Ishikawa (cell line): Measurements from ENCODE around the gene SYCN.

Experiments used
- CEBPB ChIP-seq: IDR thresholded peaks from 2 replicates; pipeline ENCODE4 v1.6.1; 2012
- CREB1 ChIP-seq: IDR thresholded peaks from 2 replicates; pipeline ENCODE4 v1.6.1; 2012; ENCODE audit warnings: low read depth
- EGR1 ChIP-seq: IDR thresholded peaks from 2 replicates; pipeline ENCODE4 v1.6.1; 2012
- EP300 ChIP-seq: IDR thresholded peaks from 2 replicates; pipeline ENCODE4 v1.6.1; 2012; ENCODE audit warnings: borderline replicate concordance
- FOXM1 ChIP-seq: IDR thresholded peaks from 2 replicates; pipeline ENCODE4 v1.6.1; 2012; ENCODE audit warnings: low read depth, borderline replicate concordance
- NFIC ChIP-seq: IDR thresholded peaks from 2 replicates; pipeline ENCODE4 v1.6.1; 2012
- RAD21 ChIP-seq: IDR thresholded peaks from 2 replicates; pipeline ENCODE4 v1.6.1; 2012; ENCODE audit warnings: low read depth
- TAF1 ChIP-seq: IDR thresholded peaks from 2 replicates; pipeline ENCODE4 v1.6.1; 2012; ENCODE audit warnings: low read depth, mild to moderate bottlenecking
- TCF12 ChIP-seq: IDR thresholded peaks from 2 replicates; pipeline ENCODE4 v1.6.1; 2012; ENCODE audit warnings: low read depth
- TEAD4 ChIP-seq: IDR thresholded peaks from 2 replicates; pipeline ENCODE4 v1.6.1; 2012
- YY1 ChIP-seq: IDR thresholded peaks from 2 replicates; pipeline ENCODE4 v1.6.1; 2012; ENCODE audit warnings: low read depth
- ZBTB7A ChIP-seq: IDR thresholded peaks from 2 replicates; pipeline ENCODE4 v1.6.1; 2012; ENCODE audit warnings: low read depth
- TF ChIP-seq, protein P1 (sequence below): IDR thresholded peaks from 2 replicates; pipeline ENCODE4 v1.6.1; 2012
- TF ChIP-seq, protein P2 (sequence below): IDR thresholded peaks from 2 replicates; pipeline ENCODE4 v1.6.1; 2012
- TF ChIP-seq, protein P3 (sequence below): IDR thresholded peaks from 2 replicates; pipeline ENCODE4 v1.6.1; 2012; ENCODE audit warnings: low read depth, mild to moderate bottlenecking

Gene SYCN

DNA sequence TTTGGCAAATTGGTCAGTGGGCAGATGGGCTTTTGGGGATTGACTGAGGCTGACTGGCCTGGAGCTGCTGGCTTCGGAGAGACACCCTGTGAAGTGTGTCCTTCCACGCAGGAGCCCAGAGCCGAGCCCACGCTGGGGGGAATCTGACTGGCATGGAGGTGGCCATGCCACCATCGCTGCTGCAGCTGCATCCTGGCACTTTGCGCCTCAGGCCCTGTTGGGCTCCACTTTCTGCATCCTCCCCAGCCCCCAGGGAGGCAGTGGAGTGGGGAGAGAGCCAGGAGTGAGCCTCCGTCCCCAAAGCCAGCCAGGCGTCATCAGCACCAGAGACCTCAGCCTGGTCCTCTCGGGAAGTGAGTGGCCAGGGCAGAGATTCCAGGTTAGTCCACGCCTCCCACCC lies 24.3 kb downstream of the SYCN start:
- TF ChIP-seq ZBTB7A (no peak), CREB1 (no peak), TAF1 (no peak), YY1 (no peak), RAD21 (no peak), TCF12 (no peak), CEBPB (no peak), FOXM1 (no peak), TEAD4 (no peak), EP300 (no peak), NFIC (no peak)
- TF ChIP-seq, protein P1, sequence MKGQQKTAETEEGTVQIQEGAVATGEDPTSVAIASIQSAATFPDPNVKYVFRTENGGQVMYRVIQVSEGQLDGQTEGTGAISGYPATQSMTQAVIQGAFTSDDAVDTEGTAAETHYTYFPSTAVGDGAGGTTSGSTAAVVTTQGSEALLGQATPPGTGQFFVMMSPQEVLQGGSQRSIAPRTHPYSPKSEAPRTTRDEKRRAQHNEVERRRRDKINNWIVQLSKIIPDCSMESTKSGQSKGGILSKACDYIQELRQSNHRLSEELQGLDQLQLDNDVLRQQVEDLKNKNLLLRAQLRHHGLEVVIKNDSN: no peak
- TF ChIP-seq, protein P2, sequence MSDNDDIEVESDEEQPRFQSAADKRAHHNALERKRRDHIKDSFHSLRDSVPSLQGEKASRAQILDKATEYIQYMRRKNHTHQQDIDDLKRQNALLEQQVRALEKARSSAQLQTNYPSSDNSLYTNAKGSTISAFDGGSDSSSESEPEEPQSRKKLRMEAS: no peak
- TF ChIP-seq, protein P3, sequence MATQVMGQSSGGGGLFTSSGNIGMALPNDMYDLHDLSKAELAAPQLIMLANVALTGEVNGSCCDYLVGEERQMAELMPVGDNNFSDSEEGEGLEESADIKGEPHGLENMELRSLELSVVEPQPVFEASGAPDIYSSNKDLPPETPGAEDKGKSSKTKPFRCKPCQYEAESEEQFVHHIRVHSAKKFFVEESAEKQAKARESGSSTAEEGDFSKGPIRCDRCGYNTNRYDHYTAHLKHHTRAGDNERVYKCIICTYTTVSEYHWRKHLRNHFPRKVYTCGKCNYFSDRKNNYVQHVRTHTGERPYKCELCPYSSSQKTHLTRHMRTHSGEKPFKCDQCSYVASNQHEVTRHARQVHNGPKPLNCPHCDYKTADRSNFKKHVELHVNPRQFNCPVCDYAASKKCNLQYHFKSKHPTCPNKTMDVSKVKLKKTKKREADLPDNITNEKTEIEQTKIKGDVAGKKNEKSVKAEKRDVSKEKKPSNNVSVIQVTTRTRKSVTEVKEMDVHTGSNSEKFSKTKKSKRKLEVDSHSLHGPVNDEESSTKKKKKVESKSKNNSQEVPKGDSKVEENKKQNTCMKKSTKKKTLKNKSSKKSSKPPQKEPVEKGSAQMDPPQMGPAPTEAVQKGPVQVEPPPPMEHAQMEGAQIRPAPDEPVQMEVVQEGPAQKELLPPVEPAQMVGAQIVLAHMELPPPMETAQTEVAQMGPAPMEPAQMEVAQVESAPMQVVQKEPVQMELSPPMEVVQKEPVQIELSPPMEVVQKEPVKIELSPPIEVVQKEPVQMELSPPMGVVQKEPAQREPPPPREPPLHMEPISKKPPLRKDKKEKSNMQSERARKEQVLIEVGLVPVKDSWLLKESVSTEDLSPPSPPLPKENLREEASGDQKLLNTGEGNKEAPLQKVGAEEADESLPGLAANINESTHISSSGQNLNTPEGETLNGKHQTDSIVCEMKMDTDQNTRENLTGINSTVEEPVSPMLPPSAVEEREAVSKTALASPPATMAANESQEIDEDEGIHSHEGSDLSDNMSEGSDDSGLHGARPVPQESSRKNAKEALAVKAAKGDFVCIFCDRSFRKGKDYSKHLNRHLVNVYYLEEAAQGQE: no peak

DNA sequence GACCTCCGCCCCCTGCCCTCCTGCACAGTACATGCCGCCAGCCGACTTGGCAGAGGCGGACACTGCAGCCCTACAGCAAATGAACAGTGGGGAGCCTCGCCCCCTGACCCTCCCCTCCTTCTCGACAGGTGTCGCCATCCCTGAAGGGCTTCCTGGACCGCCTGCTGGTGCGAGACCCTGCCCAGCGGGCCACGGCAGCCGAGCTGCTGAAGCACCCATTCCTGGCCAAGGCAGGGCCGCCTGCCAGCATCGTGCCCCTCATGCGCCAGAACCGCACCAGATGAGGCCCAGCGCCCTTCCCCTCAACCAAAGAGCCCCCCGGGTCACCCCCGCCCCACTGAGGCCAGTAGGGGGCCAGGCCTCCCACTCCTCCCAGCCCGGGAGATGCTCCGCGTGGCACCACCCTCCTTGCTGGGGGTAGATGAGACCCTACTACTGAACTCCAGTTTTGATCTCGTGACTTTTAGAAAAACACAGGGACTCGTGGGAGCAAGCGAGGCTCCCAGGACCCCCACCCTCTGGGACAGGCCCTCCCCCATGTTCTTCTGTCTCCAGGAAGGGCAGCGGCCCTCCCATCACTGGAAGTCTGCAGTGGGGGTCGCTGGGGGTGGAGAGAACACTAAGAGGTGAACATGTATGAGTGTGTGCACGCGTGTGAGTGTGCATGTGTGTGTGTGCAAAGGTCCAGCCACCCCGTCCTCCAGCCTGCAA lies 25.6 kb downstream of the SYCN start:
- TF ChIP-seq, protein P1: no peak
- TF ChIP-seq, protein P3: no peak
- TF ChIP-seq EGR1 (no peak), YY1 (no peak), ZBTB7A (no peak), FOXM1 (no peak), RAD21 (no peak), TAF1 (no peak), NFIC (no peak), EP300 (no peak), CEBPB (no peak), CREB1 (no peak), TEAD4 (no peak), TCF12 (no peak)
- TF ChIP-seq, protein P2: no peak

DNA sequence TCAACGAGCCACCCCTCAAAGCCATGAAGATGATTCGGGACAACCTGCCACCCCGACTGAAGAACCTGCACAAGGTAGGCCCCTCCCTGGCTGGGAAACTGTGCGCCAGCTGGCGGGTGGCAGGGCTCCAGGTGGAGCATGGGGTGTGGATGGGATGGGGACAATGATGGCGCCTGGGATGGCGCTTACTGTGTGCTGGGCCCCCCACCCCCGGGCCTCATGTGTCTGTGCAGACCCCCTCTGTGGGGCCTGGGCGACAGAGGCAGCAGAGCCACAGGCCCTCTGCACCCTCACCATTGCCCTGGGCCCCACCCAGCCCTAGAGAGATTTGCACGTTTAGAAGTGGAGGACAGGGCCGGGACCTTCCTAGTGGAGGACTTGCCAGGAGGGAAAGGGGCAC lies 26.3 kb downstream of the SYCN start:
- TF ChIP-seq, protein P1: no peak
- no peak for TF ChIP-seq TCF12
- TF ChIP-seq, protein P3: no peak
- TF ChIP-seq EGR1: no peak

DNA sequence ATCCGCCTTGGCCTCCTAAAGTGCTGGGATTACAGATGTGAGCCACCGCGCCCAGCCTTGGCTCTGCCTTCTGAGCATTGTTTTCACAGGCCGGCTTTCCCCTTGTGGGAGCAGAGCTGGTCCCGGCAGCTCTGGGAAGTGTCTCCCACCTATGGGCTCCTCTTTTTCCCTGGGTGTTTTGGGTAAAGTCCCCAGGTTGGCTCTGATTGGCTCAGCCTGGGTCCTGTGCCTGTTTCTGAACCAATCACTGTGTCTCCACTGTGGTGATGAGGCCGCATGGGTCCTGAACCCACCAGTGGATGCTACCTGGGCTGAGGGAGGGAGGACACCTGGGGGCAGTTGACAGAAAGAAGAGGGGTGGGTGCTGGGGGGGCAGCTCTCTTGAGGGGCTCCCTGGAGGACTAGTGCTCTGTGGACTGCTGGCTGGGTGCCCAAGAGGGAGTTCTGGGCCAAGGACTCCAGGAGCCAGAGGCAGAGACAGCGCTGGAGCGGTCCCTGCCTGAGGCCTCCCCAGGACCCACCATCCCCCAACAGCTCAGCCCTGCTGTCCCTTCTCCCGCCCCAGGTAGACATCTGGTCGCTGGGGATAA lies 26.9 kb downstream of the SYCN start:
- TF ChIP-seq RAD21: no peak
- TF ChIP-seq YY1: no peak
- TF ChIP-seq TCF12: no peak
- no peak for TF ChIP-seq ZBTB7A
- no peak for TF ChIP-seq NFIC
- TF ChIP-seq, protein P2: no peak
- TF ChIP-seq TAF1: no peak
- no peak for TF ChIP-seq EGR1
- TF ChIP-seq FOXM1: no peak
- TF ChIP-seq CREB1: no peak
- TF ChIP-seq, protein P1: no peak
- TF ChIP-seq CEBPB: no peak
- TF ChIP-seq TEAD4: no peak
- no peak for TF ChIP-seq EP300
- TF ChIP-seq, protein P3: no peak
